Hepatocyte (in vitro differentiated cells): ENCODE measurements around the gene KIF26B. TPM values are rescaled to one million over a fixed set of nuclear protein-coding genes. Genes with fewer than 3 reads are reported as not detected.

Experiments used
- DNase-seq: peaks from one replicate; pipeline ENCODE4 v3.0.0-alpha.2; 2016; ENCODE audit warnings: low spot score
- H2AFZ ChIP-seq: fragments of 200-600 bp; sonication (generic); 2 replicates; pipeline ENCODE4 v1.6.0; 2016; ENCODE audit warnings: antibody characterized with exemption, mild to moderate bottlenecking
- H3K27ac ChIP-seq: fragments of 200-600 bp; sonication (generic); 2 replicates; pipeline ENCODE4 v1.5.1; 2016; ENCODE audit warnings: mild to moderate bottlenecking
- H3K27me3 ChIP-seq: fragments of 200-600 bp; sonication (generic); 2 replicates; pipeline ENCODE4 v1.6.1; 2016
- H3K36me3 ChIP-seq: fragments of 200-600 bp; sonication (generic); replicated peaks from 2 replicates; pipeline ENCODE4 v1.5.1; 2016; ENCODE audit warnings: low read depth; ENCODE audit not compliant: insufficient read depth
- H3K4me1 ChIP-seq: fragments of 200-600 bp; sonication (generic); 2 replicates; pipeline ENCODE4 v1.5.1; 2016; ENCODE audit warnings: mild to moderate bottlenecking, moderate library complexity; ENCODE audit not compliant: insufficient read depth
- H3K4me2 ChIP-seq: fragments of 200-600 bp; sonication (generic); 2 replicates; pipeline ENCODE4 v1.6.0; 2016
- H3K4me3 ChIP-seq: fragments of 200-600 bp; sonication (generic); 2 replicates; pipeline ENCODE4 v1.5.1; 2016; ENCODE audit warnings: mild to moderate bottlenecking
- H3K79me2 ChIP-seq: fragments of 200-600 bp; sonication (generic); 2 replicates; pipeline ENCODE4 v1.6.0; 2017; ENCODE audit warnings: mild to moderate bottlenecking
- H3K9me2 ChIP-seq: fragments of 200-600 bp; sonication (generic); replicated peaks from 2 replicates; pipeline ENCODE4 v1.6.0; 2017; ENCODE audit warnings: mild to moderate bottlenecking; ENCODE audit not compliant: insufficient read depth
- H3K9me3 ChIP-seq: fragments of 200-600 bp; sonication (generic); 2 replicates; pipeline ENCODE4 v1.5.1; 2016; ENCODE audit warnings: low read depth, mild to moderate bottlenecking
- H4K20me1 ChIP-seq: fragments of 200-600 bp; sonication (generic); 2 replicates; pipeline ENCODE4 v1.6.0; 2016; ENCODE audit warnings: mild to moderate bottlenecking; ENCODE audit not compliant: insufficient read depth, poor library complexity, severe bottlenecking
- CTCF ChIP-seq: fragments of 200-600 bp; sonication (generic); IDR thresholded peaks from 2 replicates; pipeline ENCODE4 v1.5.1; 2016; ENCODE audit warnings: antibody characterized with exemption, mild to moderate bottlenecking; ENCODE audit not compliant: poor library complexity
- EZH2 ChIP-seq: fragments of 200-600 bp; sonication (generic); IDR thresholded peaks from 2 replicates; pipeline ENCODE4 v1.6.1; 2016; ENCODE audit warnings: antibody characterized with exemption, mild to moderate bottlenecking, borderline replicate concordance
- EZH2phosphoT487 ChIP-seq: fragments of 200-600 bp; sonication (generic); IDR thresholded peaks from one replicate; pipeline ENCODE4 v1.6.1; 2018; ENCODE audit warnings: antibody characterized with exemption, mild to moderate bottlenecking, low read depth, moderate library complexity; ENCODE audit not compliant: unreplicated experiment, severe bottlenecking
- WGBS: methylation state at CpG from one replicate; pipeline ENCODE4 v1.1.6; 2016; ENCODE audit warnings: low lambda C conversion rate; ENCODE audit errors: missing lambda C conversion rate; 5-methylcytosine and 5-hydroxymethylcytosine counted together
- polyA plus RNA-seq: library from polyadenylated mRNA; unstranded; fragments of >200 nt; fragmentation: Nextera tagmentation; extraction: Ambion mirVana; gene quantifications from 2 replicates; pipeline ENCODE4 v1.2.1, GENCODE V29; 2016
- total RNA-seq: library from RNA; depleted of rRNA; stranded (reverse); fragments of >200 nt; gene quantifications from 2 replicates; pipeline ENCODE4 v1.2.3, GENCODE V29; 2014

KIF26B gene
- total and polyA plus RNA-seq, 2 experiments from 2014 or later, result 12.7 to 21.6 TPM

GRCh38 chr1:245270972-245271371, 116.2 kb downstream of the KIF26B start:
- WGBS, result 100% methylated on average over 1 of the region's 1 CpG

GRCh38 chr1:245272676-245273075, 117.9 kb downstream of the KIF26B start:
- H3K79me2 ChIP-seq, result peaks cover 79% of the 10 kb centered on the region
- 91% methylated on average over 4 of the region's 4 CpGs for WGBS

More at GRCh38 chr1:245270972-245271371, 116.2 kb downstream of the KIF26B start:
- H3K9me3 ChIP-seq, result peaks cover 9% of the 10 kb centered on the region
- peaks cover 4% of the 10 kb centered on the region for H4K20me1 ChIP-seq
- no peak for DNase-seq
- no peaks in the 10 kb centered on the region for H3K27me3 ChIP-seq
- no peaks in the 10 kb centered on the region for H3K9me2 ChIP-seq
- H3K4me1 ChIP-seq, result peaks cover 6% of the 10 kb centered on the region
- H3K27ac ChIP-seq, result no peak overlapping the region
- H2AFZ ChIP-seq, result no peak overlapping the region
- TF ChIP-seq CTCF, result no peak
- TF ChIP-seq EZH2phosphoT487, result no peak
- TF ChIP-seq EZH2, result no peak
- H3K79me2 ChIP-seq, result peaks cover 62% of the 10 kb centered on the region
- no peak overlapping the region for H3K4me3 ChIP-seq
- no peak overlapping the region for H3K4me2 ChIP-seq
- H3K36me3 ChIP-seq, result no peaks in the 10 kb centered on the region

DNA sequence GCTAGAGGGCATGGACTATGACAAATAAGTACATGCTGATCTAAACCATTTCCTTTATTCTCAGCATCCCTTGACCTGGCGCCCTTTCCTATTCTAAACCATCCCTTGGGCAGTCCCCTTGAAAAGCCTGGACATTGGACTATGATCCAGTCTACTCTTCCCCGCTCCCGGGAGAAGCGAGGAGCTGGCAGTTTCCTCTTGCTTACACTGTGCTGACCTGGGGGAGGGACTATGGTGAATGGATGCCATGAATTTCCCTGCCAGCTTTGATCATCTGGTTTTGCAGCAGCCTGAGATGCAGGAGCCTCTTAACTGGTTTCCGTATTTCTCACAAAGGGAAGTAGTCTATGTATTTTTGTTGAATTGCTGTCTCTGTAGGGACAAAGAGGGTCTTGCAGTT, 121.7 kb downstream of the KIF26B start:
- H3K4me1 ChIP-seq, result no peaks in the 10 kb centered on the region
- H3K9me2 ChIP-seq, result no peaks in the 10 kb centered on the region
- H2AFZ ChIP-seq, result no peak overlapping the region
- H3K9me3 ChIP-seq, result peaks cover under 1% of the 10 kb centered on the region
- WGBS, result 68% methylated on average over 5 of the region's 5 CpGs
- H3K36me3 ChIP-seq, result no peaks in the 10 kb centered on the region
- H3K79me2 ChIP-seq, result peaks cover 69% of the 10 kb centered on the region
- no peak overlapping the region for H3K27ac ChIP-seq
- no peak overlapping the region for H3K4me3 ChIP-seq
- H3K4me2 ChIP-seq, result no peak overlapping the region
- no peak for DNase-seq
- no peaks in the 10 kb centered on the region for H3K27me3 ChIP-seq
- peaks cover 14% of the 10 kb centered on the region for H4K20me1 ChIP-seq
- TF ChIP-seq EZH2phosphoT487 (no peak), EZH2 (no peak), CTCF (no peak)

More at GRCh38 chr1:245272676-245273075, 117.9 kb downstream of the KIF26B start:
- no peak overlapping the region for H3K4me3 ChIP-seq
- peaks cover 14% of the 10 kb centered on the region for H4K20me1 ChIP-seq
- H3K27me3 ChIP-seq, result no peaks in the 10 kb centered on the region
- no peak overlapping the region for H3K27ac ChIP-seq
- H3K9me3 ChIP-seq, result peaks cover 9% of the 10 kb centered on the region
- no peaks in the 10 kb centered on the region for H3K9me2 ChIP-seq
- peaks cover under 1% of the 10 kb centered on the region for H3K4me1 ChIP-seq
- no peak for DNase-seq
- H2AFZ ChIP-seq, result no peak overlapping the region
- no peaks in the 10 kb centered on the region for H3K36me3 ChIP-seq
- no peak for TF ChIP-seq EZH2phosphoT487
- TF ChIP-seq EZH2, result no peak
- TF ChIP-seq CTCF, result no peak
- H3K4me2 ChIP-seq, result no peak overlapping the region

DNA sequence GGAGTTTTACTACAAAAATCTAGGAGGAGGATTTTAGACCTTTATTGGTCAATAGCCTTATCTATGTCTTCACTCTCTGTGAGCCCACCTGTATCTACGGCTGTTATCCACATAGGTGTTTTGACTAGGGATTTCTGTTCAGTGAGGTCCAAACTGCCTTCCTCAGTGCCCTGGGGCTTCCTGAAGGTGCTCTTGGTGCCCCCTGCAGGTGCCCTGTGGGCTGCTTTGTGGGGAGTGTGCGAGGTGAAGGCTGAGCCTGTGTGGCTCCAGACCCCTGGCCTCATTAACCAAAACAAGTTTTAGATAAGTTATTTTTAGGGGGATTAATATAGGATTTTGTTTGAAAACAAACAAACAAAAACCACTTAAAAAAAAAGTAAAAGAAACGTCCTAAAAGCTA, 122.5 kb downstream of the KIF26B start:
- Histone ChIP-seq H3K9me2 (no peaks in the 10 kb centered on the region), H3K9me3 (no peaks in the 10 kb centered on the region), H3K79me2 (peaks cover 61% of the 10 kb centered on the region), H4K20me1 (peaks cover 14% of the 10 kb centered on the region), H2AFZ (no peak overlapping the region), H3K27ac (no peak overlapping the region), H3K4me1 (no peaks in the 10 kb centered on the region), H3K4me2 (no peak overlapping the region), H3K4me3 (no peak overlapping the region), H3K27me3 (no peaks in the 10 kb centered on the region), H3K36me3 (no peaks in the 10 kb centered on the region)
- 79% methylated on average over 3 of the region's 3 CpGs for WGBS
- TF ChIP-seq EZH2phosphoT487, result no peak
- no peak for TF ChIP-seq EZH2
- TF ChIP-seq CTCF, result no peak
- no peak for DNase-seq
